ENCODE results near the gene ELOVL5.

DNA sequence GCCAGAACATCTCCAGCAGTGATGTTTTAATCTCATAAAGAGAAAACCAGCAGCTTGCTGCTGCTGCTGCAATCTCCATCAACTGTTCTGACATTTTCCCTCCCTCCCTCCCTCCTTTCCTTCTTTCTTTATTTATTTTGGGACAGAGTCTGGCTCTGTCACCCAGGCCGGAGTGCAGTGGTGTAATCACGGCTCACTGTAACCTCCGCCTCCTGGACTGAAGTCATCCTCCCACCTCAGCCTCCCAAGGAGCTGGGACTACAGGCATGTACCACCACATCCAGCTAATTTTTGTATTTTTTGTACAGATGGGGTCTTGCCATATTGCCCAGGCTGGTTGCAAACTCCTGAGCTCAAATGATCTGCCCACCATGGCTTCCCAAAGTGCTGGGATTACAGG is 5.7 kb downstream of the ELOVL5 start:
- TF ChIP-seq POLR2A (IDR thresholded peaks at IDR 0.05): no peak
- TF ChIP-seq, protein P1, sequence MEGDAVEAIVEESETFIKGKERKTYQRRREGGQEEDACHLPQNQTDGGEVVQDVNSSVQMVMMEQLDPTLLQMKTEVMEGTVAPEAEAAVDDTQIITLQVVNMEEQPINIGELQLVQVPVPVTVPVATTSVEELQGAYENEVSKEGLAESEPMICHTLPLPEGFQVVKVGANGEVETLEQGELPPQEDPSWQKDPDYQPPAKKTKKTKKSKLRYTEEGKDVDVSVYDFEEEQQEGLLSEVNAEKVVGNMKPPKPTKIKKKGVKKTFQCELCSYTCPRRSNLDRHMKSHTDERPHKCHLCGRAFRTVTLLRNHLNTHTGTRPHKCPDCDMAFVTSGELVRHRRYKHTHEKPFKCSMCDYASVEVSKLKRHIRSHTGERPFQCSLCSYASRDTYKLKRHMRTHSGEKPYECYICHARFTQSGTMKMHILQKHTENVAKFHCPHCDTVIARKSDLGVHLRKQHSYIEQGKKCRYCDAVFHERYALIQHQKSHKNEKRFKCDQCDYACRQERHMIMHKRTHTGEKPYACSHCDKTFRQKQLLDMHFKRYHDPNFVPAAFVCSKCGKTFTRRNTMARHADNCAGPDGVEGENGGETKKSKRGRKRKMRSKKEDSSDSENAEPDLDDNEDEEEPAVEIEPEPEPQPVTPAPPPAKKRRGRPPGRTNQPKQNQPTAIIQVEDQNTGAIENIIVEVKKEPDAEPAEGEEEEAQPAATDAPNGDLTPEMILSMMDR (IDR thresholded peaks at IDR 0.05): no peak
